SK-N-SH (cell line): ENCODE measurements around the gene LRRC3B. TPM values are rescaled to one million over a fixed set of nuclear protein-coding genes. Genes with fewer than 3 reads are reported as not detected.

Experiments used
- CTCF ChIA-PET: fragments of 300-600, 350-600 bp; formaldehyde crosslinking; extraction: SDS; loops from one replicate; lab custom pipeline; 2021; lab: Yijun Ruan, JAX
- POLR2A ChIA-PET: fragments of 350-600 bp; sonication (Branson Sonifier 250); formaldehyde crosslinking; extraction: SDS; loops from one replicate; lab custom pipeline; 2020; ENCODE audit warnings: antibody characterized with exemption, inconsistent platforms; lab: Yijun Ruan, JAX
- DNase-seq: peaks from one replicate; pipeline ENCODE4 v3.0.0; 2012
- H2AFZ ChIP-seq: fragments of 200-600 bp; sonication (generic); 2 replicates; pipeline ENCODE4 v1.8.1; 2016; ENCODE audit warnings: antibody characterized with exemption, mild to moderate bottlenecking, low read depth
- H3F3A ChIP-seq: fragments of 200-600 bp; sonication (generic); replicated peaks from 2 replicates; pipeline ENCODE3; 2016; ENCODE audit warnings: antibody characterized with exemption, mild to moderate bottlenecking; ENCODE audit not compliant: insufficient read depth
- H3K27ac ChIP-seq, 2 experiments: fragments of 200-500 bp in 1 of 2; fragments of 200-600 bp in 1 of 2; sonication (Bioruptor generic) in 1 of 2; sonication (generic), shearing (Covaris generic) in 1 of 2; 2 replicates each; pipeline versions ENCODE4 v1.5.1 to v1.6.1; 2014 to 2016; ENCODE audit warnings: low read depth in 2 of 2, inconsistent platforms in 1 of 2, low read length in 1 of 2, mild to moderate bottlenecking in 1 of 2, mixed read lengths in 1 of 2
- H3K27me3 ChIP-seq: fragments of 200-600 bp; sonication (generic), shearing (Covaris generic); 2 replicates; pipeline ENCODE4 v1.6.1; 2016; ENCODE audit warnings: mixed run types; ENCODE audit not compliant: insufficient read depth
- H3K36me3 ChIP-seq, 2 experiments: fragments of 200-500 bp in 1 of 2; fragments of 200-600 bp in 1 of 2; sonication (Bioruptor generic) in 1 of 2; sonication (generic) in 1 of 2; replicated peaks in 1 of 2; 2 replicates each; pipeline versions ENCODE3 to v1.5.1; 2014 to 2016; ENCODE audit warnings: low read length in 1 of 2, mild to moderate bottlenecking in 1 of 2; ENCODE audit not compliant: insufficient read depth in 2 of 2, control insufficient read depth in 1 of 2
- H3K4me1 ChIP-seq, 2 experiments: fragments of 200-500 bp in 1 of 2; fragments of 200-600 bp in 1 of 2; sonication (Bioruptor generic) in 1 of 2; sonication (generic), shearing (Covaris generic) in 1 of 2; 2 replicates each; pipeline versions ENCODE4 v1.5.1 to v1.6.1; 2014 to 2016; ENCODE audit warnings: low read depth in 1 of 2, low read length in 1 of 2, mixed run types in 1 of 2; ENCODE audit not compliant: insufficient read depth in 2 of 2, control insufficient read depth in 1 of 2
- H3K4me2 ChIP-seq: fragments of 200-600 bp; sonication (generic), shearing (Covaris generic); 2 replicates; pipeline ENCODE4 v1.6.1; 2017; ENCODE audit warnings: mixed run types
- H3K4me3 ChIP-seq, 2 experiments: fragments of 200-500 bp in 1 of 2; fragments of 200-600 bp in 1 of 2; sonication (Bioruptor generic) in 1 of 2; sonication (generic), shearing (Covaris generic) in 1 of 2; 2 replicates each; pipeline versions ENCODE4 v1.5.1 to v1.8.1; 2014 to 2016; ENCODE audit warnings: low read depth in 2 of 2, inconsistent platforms in 1 of 2, low read length in 1 of 2, mild to moderate bottlenecking in 1 of 2, mixed read lengths in 1 of 2, moderate library complexity in 1 of 2
- H3K79me2 ChIP-seq: fragments of 200-600 bp; sonication (generic); 2 replicates; pipeline ENCODE4 v1.8.1; 2017; ENCODE audit warnings: mild to moderate bottlenecking; ENCODE audit not compliant: insufficient read depth
- H3K9ac ChIP-seq: fragments of 200-600 bp; sonication (generic); 2 replicates; pipeline ENCODE4 v1.6.1; 2017; ENCODE audit warnings: mixed run types
- H3K9me2 ChIP-seq: fragments of 200-600 bp; sonication (generic); 2 replicates; pipeline ENCODE4 v1.6.1; 2017; ENCODE audit warnings: mixed run types
- H3K9me3 ChIP-seq: fragments of 200-600 bp; sonication (generic); 2 replicates; pipeline ENCODE4 v1.6.1; 2017; ENCODE audit warnings: mixed run types, mild to moderate bottlenecking, moderate library complexity
- H4K20me1 ChIP-seq: fragments of 200-600 bp; sonication (generic); 2 replicates; pipeline ENCODE4 v1.6.1; 2017; ENCODE audit warnings: mild to moderate bottlenecking, mixed run types; ENCODE audit not compliant: insufficient read depth
- CHD2 ChIP-seq: fragments of 150-350 bp; IDR thresholded peaks from 2 replicates; pipeline ENCODE4 v1.6.1; 2018; ENCODE audit warnings: low read length; ENCODE audit not compliant: partially characterized antibody
- EP300 ChIP-seq, 2 experiments: IDR thresholded peaks; 2 replicates each; pipeline versions ENCODE4 v1.4.0 to v1.6.1; 2012; ENCODE audit warnings: borderline replicate concordance in 1 of 2, low read depth in 1 of 2, low read length in 1 of 2
- FOSL2 ChIP-seq: IDR thresholded peaks from 2 replicates; pipeline ENCODE4 v1.4.0; 2012; ENCODE audit warnings: low read depth, mild to moderate bottlenecking, moderate library complexity, borderline replicate concordance
- GABPA ChIP-seq: IDR thresholded peaks from 2 replicates; pipeline ENCODE4 v1.4.0; 2012; ENCODE audit warnings: low read depth, mild to moderate bottlenecking
- GATA2 ChIP-seq: sonication (generic); formaldehyde crosslinking; IDR thresholded peaks from 2 replicates; pipeline ENCODE4 v1.5.0; 2020; ENCODE audit warnings: mild to moderate bottlenecking, missing genetic modification reagents
- JUND ChIP-seq: IDR thresholded peaks from 2 replicates; pipeline ENCODE4 v1.4.0; 2012
- MAX ChIP-seq: IDR thresholded peaks from 2 replicates; pipeline ENCODE4 v1.4.0; 2012; ENCODE audit warnings: low read depth
- MEF2A ChIP-seq: IDR thresholded peaks from 2 replicates; pipeline ENCODE4 v1.4.0; 2012; ENCODE audit warnings: low read depth, borderline replicate concordance
- PBX3 ChIP-seq: IDR thresholded peaks from 2 replicates; pipeline ENCODE4; 2012
- RCOR1 ChIP-seq: fragments of 150-350 bp; IDR thresholded peaks from 2 replicates; pipeline ENCODE4 v1.6.1; 2017; ENCODE audit warnings: antibody characterized with exemption, low read length
- RXRA ChIP-seq: IDR thresholded peaks from 2 replicates; pipeline ENCODE4 v1.4.0; 2012; ENCODE audit warnings: low read depth, mild to moderate bottlenecking, borderline replicate concordance
- SIN3A ChIP-seq: IDR thresholded peaks from 2 replicates; pipeline ENCODE4 v1.6.1; 2012; ENCODE audit warnings: low read depth, mild to moderate bottlenecking, low read length, moderate library complexity, borderline replicate concordance
- SMC3 ChIP-seq: IDR thresholded peaks from 2 replicates; pipeline ENCODE4 v1.6.1; 2012; ENCODE audit warnings: low read depth, low read length, improper control_type of control experiment
- YY1 ChIP-seq: IDR thresholded peaks from 2 replicates; pipeline ENCODE4 v1.4.0; 2012; ENCODE audit warnings: low read depth, mild to moderate bottlenecking
- polyA plus RNA-seq, 3 experiments: library from polyadenylated mRNA; depleted of rRNA; stranded (reverse); fragments of >200 nt; gene quantifications; 2 replicates each; pipeline ENCODE4 v1.2.3, GENCODE V29; 2012
- TF ChIP-seq, protein P1 (sequence below): IDR thresholded peaks from 2 replicates; pipeline ENCODE4 v1.4.0; 2012; ENCODE audit warnings: low read depth, borderline replicate concordance
- TF ChIP-seq, protein P2 (sequence below): fragments of 150-350 bp; IDR thresholded peaks from 2 replicates; pipeline ENCODE4 v1.6.1; 2017; ENCODE audit warnings: antibody characterized with exemption, low read length, low read depth, borderline replicate concordance
- TF ChIP-seq, protein P3 (sequence below): IDR thresholded peaks from 2 replicates; pipeline ENCODE4 v1.6.1; 2012; ENCODE audit warnings: mild to moderate bottlenecking, low read depth, low read length, moderate library complexity

Gene LRRC3B
- polyA plus RNA-seq, 1 of the 3 experiments (the other 2 are of a cell fraction): not detected

- Histone ChIP-seq H3K4me1 (peaks cover 0 to 16% of the 10 kb centered on the region in 2 experiments; a peak in 1 of 4 replicates), H3K9me3 (no peaks in the 10 kb centered on the region), H3K79me2 (no peaks in the 10 kb centered on the region), H3K27me3 (no peaks in the 10 kb centered on the region), H3F3A (no peaks in the 10 kb centered on the region), H4K20me1 (no peaks in the 10 kb centered on the region), H3K36me3 (no peaks in the 10 kb centered on the region), H3K4me2 (no peak overlapping the region), H3K27ac (no peak overlapping the region), H3K9ac (no peak overlapping the region), H3K9me2 (no peaks in the 10 kb centered on the region), H2AFZ (no peak overlapping the region), H3K4me3 (no peak overlapping the region)
- CTCF ChIA-PET: interaction anchor here (1.3 kb wide), 1 partner anchor 33 kb away, joined by 3 read pairs; no protein-coding TSS in a partner anchor
- TF ChIP-seq PBX3 (no peak), MEF2A (no peak), RCOR1 (no peak), JUND (no peak), FOSL2 (no peak), RXRA (no peak), GATA2 (CRISPR knock-in tag) (no peak), MAX (no peak), EP300 (IDR thresholded peaks at IDR 0.05; ENCODE audit: borderline replicate concordance in 1 of 2, low read depth in 1 of 2, low read length in 1 of 2) (no peak), CHD2 (no peak), GABPA (no peak), YY1 (no peak), SMC3 (no peak), SIN3A (no peak)
- TF ChIP-seq, protein P1, sequence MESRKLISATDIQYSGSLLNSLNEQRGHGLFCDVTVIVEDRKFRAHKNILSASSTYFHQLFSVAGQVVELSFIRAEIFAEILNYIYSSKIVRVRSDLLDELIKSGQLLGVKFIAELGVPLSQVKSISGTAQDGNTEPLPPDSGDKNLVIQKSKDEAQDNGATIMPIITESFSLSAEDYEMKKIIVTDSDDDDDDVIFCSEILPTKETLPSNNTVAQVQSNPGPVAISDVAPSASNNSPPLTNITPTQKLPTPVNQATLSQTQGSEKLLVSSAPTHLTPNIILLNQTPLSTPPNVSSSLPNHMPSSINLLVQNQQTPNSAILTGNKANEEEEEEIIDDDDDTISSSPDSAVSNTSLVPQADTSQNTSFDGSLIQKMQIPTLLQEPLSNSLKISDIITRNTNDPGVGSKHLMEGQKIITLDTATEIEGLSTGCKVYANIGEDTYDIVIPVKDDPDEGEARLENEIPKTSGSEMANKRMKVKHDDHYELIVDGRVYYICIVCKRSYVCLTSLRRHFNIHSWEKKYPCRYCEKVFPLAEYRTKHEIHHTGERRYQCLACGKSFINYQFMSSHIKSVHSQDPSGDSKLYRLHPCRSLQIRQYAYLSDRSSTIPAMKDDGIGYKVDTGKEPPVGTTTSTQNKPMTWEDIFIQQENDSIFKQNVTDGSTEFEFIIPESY: no peak
- TF ChIP-seq, protein P2, sequence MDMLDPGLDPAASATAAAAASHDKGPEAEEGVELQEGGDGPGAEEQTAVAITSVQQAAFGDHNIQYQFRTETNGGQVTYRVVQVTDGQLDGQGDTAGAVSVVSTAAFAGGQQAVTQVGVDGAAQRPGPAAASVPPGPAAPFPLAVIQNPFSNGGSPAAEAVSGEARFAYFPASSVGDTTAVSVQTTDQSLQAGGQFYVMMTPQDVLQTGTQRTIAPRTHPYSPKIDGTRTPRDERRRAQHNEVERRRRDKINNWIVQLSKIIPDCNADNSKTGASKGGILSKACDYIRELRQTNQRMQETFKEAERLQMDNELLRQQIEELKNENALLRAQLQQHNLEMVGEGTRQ: no peak
- TF ChIP-seq, protein P3, sequence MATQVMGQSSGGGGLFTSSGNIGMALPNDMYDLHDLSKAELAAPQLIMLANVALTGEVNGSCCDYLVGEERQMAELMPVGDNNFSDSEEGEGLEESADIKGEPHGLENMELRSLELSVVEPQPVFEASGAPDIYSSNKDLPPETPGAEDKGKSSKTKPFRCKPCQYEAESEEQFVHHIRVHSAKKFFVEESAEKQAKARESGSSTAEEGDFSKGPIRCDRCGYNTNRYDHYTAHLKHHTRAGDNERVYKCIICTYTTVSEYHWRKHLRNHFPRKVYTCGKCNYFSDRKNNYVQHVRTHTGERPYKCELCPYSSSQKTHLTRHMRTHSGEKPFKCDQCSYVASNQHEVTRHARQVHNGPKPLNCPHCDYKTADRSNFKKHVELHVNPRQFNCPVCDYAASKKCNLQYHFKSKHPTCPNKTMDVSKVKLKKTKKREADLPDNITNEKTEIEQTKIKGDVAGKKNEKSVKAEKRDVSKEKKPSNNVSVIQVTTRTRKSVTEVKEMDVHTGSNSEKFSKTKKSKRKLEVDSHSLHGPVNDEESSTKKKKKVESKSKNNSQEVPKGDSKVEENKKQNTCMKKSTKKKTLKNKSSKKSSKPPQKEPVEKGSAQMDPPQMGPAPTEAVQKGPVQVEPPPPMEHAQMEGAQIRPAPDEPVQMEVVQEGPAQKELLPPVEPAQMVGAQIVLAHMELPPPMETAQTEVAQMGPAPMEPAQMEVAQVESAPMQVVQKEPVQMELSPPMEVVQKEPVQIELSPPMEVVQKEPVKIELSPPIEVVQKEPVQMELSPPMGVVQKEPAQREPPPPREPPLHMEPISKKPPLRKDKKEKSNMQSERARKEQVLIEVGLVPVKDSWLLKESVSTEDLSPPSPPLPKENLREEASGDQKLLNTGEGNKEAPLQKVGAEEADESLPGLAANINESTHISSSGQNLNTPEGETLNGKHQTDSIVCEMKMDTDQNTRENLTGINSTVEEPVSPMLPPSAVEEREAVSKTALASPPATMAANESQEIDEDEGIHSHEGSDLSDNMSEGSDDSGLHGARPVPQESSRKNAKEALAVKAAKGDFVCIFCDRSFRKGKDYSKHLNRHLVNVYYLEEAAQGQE: no peak
- no peak for DNase-seq
- POLR2A ChIA-PET: no interaction called here
Measured at GRCh38 chr3:26621176-26621575, 1.4 kb upstream of the LRRC3B start.
